ENCODE results near the gene STYXL1.

The STYXL1 gene

DNA sequence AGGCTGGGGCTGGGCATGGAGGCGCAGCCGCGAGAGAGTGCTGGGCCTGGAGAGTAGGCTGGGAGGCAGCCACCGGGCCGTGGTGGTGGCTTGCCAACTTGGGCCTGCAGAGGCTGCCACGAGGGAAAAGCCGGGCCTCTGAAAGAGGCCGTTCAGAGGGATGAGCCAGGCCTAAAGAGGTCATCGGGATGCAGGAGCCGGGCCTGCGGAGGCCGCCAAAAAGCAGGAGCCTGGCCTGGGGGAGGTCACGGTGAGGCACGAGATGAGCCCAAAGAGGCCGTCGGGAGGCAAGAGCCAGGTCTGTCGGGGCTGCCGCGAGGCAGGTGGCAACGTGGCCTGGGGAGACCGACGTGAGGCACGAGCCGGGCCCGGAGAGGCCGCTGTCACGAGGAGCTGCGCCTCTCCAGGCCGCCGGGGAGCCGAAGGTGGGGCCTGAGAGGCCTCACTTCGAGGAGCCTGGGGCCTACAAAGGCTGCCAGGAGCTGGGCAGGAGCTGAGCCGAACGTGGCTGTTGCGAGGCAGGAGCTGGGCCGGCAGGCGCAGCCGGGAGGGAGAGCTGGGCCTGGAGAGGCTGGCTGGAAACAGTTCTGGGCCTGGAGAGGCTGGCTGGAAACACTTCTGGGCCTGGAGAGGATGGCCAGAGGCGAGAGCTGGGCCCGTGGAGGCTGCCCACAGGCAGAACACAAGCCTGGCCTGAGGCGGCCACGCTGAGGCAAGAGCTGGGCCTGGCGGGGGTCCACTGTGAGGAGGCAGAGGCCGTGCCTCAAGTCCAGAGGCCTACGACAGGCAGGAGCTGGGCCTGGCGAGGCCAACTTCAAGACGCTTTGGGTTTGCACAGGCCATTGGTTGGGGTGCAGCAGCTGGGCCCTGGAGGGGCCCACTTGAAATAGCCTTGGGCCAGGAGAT, 24.7 kb upstream of the STYXL1 start:
- TF ChIP-seq, protein P1, sequence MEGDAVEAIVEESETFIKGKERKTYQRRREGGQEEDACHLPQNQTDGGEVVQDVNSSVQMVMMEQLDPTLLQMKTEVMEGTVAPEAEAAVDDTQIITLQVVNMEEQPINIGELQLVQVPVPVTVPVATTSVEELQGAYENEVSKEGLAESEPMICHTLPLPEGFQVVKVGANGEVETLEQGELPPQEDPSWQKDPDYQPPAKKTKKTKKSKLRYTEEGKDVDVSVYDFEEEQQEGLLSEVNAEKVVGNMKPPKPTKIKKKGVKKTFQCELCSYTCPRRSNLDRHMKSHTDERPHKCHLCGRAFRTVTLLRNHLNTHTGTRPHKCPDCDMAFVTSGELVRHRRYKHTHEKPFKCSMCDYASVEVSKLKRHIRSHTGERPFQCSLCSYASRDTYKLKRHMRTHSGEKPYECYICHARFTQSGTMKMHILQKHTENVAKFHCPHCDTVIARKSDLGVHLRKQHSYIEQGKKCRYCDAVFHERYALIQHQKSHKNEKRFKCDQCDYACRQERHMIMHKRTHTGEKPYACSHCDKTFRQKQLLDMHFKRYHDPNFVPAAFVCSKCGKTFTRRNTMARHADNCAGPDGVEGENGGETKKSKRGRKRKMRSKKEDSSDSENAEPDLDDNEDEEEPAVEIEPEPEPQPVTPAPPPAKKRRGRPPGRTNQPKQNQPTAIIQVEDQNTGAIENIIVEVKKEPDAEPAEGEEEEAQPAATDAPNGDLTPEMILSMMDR (IDR thresholded peaks at IDR 0.05; ENCODE audit: control insufficient read depth, extremely low read depth, insufficient read depth) = no peak
- no peak for DNase-seq (ENCODE audit: low read depth)
- H3K4me3 ChIP-seq (ENCODE audit: low read depth, low read length) = no peak overlapping the region

DNA sequence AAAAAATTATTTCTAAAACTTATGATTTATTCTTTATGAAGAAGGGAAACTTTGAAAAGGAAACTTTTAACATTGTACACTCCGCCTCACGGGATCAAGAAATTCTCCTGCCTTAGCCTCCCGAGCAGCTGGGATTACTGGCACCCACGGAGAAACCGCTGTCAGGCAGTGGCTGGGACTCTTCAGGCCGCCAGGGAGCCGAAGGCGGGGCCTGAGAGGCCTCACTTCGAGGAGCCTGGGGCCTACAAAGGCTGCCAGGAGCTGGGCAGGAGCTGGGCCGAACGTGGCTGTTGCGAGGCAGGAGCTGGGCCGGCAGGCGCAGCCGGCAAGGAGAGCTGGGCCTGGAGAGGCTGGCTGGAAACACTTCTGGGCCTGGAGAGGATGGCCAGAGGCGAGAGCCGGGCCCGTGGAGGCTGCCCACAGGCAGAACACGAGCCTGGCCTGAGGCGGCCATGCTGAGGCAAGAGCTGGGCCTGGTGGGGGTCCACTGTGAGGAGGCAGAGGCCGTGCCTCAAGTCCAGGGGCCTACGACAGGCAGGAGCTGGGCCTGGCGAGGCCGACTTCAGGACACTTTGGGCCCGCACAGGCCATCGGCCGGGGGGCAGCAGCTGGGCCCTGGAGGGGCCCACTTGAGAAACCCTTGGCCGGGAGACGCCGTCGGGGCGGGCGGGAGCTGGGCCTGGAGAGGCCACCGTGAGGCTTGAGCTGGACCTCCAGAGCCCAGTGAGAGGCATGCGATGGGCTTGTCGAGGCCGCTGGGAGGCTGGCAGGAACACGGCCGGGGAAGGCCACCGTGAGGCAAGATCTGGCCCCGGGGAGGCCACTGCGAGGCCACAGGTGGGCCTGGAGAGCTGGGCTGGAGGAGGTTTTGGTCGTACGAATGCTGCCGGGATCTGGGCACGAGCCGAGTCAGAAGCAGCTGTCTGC, 23.8 kb upstream of the STYXL1 start:
- no peak for DNase-seq (ENCODE audit: low read depth)
- TF ChIP-seq, protein P1 (IDR thresholded peaks at IDR 0.05; ENCODE audit: control insufficient read depth, extremely low read depth, insufficient read depth) = no peak
- H3K4me3 ChIP-seq (ENCODE audit: low read depth, low read length) = no peak overlapping the region

DNA sequence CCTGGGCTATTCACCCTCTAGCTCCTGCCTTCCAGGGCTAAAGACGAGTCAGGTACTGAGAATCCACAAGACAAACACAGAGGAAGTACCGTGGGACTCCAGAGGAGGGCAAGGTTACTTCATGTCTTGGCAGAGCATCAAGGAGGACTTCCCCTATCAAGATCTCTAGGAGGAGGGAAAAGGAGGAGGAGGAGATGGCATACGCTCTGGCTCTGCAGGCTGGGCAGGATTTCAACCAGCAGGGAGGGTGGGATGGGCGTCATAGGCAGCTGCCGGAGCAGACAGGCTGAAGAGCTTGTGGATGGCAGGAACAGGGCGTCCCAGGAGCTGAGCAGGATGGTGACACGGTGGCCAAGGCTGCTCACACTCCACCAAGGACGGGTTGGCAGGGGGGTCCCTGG, 21.4 kb upstream of the STYXL1 start:
- DNase-seq (ENCODE audit: low read depth) = peak; percentile 99
- TF ChIP-seq, protein P1 (IDR thresholded peaks at IDR 0.05; ENCODE audit: control insufficient read depth, extremely low read depth, insufficient read depth) = peak; percentile 59
- H3K4me3 ChIP-seq (ENCODE audit: low read depth, low read length) = no peak overlapping the region

DNA sequence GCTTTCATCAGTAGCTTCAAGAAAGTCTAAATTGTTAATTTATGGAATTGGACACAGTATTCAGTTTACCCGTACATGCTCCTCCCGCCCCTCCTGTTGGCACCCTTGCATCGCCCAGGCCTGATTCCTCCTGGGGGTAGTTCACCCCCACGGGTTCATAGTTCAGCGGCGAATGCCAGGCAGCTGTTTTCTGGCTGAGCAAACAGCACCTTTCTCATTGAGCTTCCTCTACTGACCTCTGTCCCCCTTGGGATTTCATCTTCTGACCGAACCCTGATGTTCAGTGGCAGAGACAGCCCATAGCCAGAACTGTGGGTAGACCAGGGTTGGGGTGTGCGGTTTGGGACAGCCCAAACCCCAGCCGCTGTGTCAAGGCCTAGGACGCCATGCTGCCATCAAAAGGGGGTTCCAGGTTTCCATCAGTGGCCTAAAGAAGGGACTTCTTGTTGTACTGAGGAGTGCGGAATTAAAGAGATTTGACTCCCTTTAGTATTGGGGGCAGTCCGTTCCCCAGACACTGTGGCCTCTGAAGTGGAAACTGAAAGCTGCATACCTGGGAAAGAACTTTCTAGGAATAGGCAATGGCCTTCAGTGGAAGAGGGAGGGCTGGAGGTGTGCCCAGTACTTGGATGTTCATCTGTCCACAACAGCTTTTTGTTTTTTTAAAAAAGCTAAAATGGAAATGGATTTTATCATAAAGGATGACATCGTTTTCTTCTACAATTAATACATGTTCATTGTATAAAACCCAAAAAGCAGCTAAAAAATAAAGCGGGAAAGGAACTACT, 19.1 kb upstream of the STYXL1 start:
- H3K4me3 ChIP-seq (ENCODE audit: low read depth, low read length) = no peak overlapping the region
- no peak for DNase-seq (ENCODE audit: low read depth)
- TF ChIP-seq, protein P1 (IDR thresholded peaks at IDR 0.05; ENCODE audit: control insufficient read depth, extremely low read depth, insufficient read depth) = no peak

DNA sequence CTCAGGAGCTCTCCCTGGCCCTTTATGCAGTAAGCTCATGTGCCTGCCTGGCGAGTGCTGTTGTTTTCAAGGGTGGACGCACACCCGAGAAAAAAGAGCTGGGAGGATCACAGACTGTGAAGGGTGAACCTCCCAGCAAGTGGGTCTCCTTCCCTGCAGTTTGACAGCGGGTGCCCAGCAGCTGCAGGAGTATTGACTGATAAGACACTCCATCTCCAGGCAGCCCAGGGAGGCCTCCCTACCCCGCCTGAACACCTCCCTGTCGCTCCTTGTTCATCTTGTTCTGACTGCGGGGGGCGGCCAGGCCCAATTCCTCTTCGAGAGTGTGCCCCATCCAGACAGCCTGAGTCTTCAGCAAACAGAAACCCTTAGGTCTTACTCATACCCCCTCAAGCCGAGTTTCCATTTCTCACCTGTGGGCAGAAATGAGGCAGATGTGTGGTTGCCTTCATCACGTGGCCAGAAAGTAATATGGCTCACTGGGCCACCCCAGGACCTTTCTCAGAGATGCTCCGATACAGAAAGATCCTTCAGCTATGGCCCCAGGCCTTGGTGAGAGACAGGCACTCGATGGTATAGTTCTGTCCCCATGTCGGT, 17.3 kb upstream of the STYXL1 start:
- TF ChIP-seq, protein P1 (IDR thresholded peaks at IDR 0.05; ENCODE audit: control insufficient read depth, extremely low read depth, insufficient read depth) = no peak
- DNase-seq (ENCODE audit: low read depth) = no peak
- H3K4me3 ChIP-seq (ENCODE audit: low read depth, low read length) = no peak overlapping the region

All from LNCaP clone FGC (cell line).